ENCODE measurements around the gene RAPGEF5.

RAPGEF5 gene

GRCh38 chr7:22144950-22145349, 212.0 kb downstream of the RAPGEF5 start:
- DNase-seq = no peak

GRCh38 chr7:22143491-22143890, 213.5 kb downstream of the RAPGEF5 start:
- no peak for DNase-seq

GRCh38 chr7:22142572-22142971, 214.4 kb downstream of the RAPGEF5 start:
- DNase-seq = no peak

- DNase-seq = no peak
Observed at GRCh38 chr7:22141355-22141754, 215.6 kb downstream of the RAPGEF5 start.

- DNase-seq = no peak
Observed at GRCh38 chr7:22140578-22140977, 216.4 kb downstream of the RAPGEF5 start.

- DNase-seq = no peak
Observed at GRCh38 chr7:22138886-22139285, 218.1 kb downstream of the RAPGEF5 start.

- DNase-seq = no peak
Observed at GRCh38 chr7:22138106-22138505, 218.8 kb downstream of the RAPGEF5 start.

- DNase-seq = no peak
Observed at GRCh38 chr7:22137466-22137865, 219.5 kb downstream of the RAPGEF5 start.

GRCh38 chr7:22137026-22137425, 219.9 kb downstream of the RAPGEF5 start:
- DNase-seq = no peak

GRCh38 chr7:22129819-22130580, 227.0 kb downstream of the RAPGEF5 start:
- no peak for DNase-seq

GRCh38 chr7:22129166-22129565, 227.8 kb downstream of the RAPGEF5 start:
- no peak for DNase-seq

- DNase-seq = no peak
Observed at GRCh38 chr7:22128528-22128920, 228.4 kb downstream of the RAPGEF5 start.

GRCh38 chr7:22127835-22128527, 229.0 kb downstream of the RAPGEF5 start:
- no peak for DNase-seq

- no peak for DNase-seq
Observed at GRCh38 chr7:22125436-22125835, 231.5 kb downstream of the RAPGEF5 start.

- DNase-seq = no peak
Observed at GRCh38 chr7:22124941-22125340, 232.0 kb downstream of the RAPGEF5 start.

GRCh38 chr7:22123139-22123538, 233.8 kb downstream of the RAPGEF5 start:
- no peak for DNase-seq

GRCh38 chr7:22121702-22122474, 235.1 kb downstream of the RAPGEF5 start:
- DNase-seq = no peak

GRCh38 chr7:22120391-22121053, 236.4 kb downstream of the RAPGEF5 start:
- DNase-seq = no peak

GRCh38 chr7:22117222-22117621, 239.7 kb downstream of the RAPGEF5 start:
- no peak for DNase-seq

- no peak for DNase-seq
Observed at GRCh38 chr7:22116451-22117030, 240.4 kb downstream of the RAPGEF5 start.

GRCh38 chr7:22115689-22116088, 241.3 kb downstream of the RAPGEF5 start:
- DNase-seq = no peak

GRCh38 chr7:22114440-22114981, 242.4 kb downstream of the RAPGEF5 start:
- no peak for DNase-seq
